Kidney (tissue), 14 donors: ENCODE results near the gene PGBD5. TPM values are rescaled to one million over a fixed set of nuclear protein-coding genes. Genes with fewer than 3 reads are reported as not detected.

ENCODE experiments used
- DNase-seq, 5 donors: peaks; one replicate each; pipeline ENCODE4 v3.0.0-alpha.2; 2013 to 2020
- FAIRE-seq: peaks from 2 replicates; lab custom pipeline; 2012; peaks lifted over from hg19 to GRCh38; lab: Jason Lieb, UNC
- H3K27ac ChIP-seq, 2 donors: one replicate each; pipeline ENCODE4 v1.7.0; 2013; ENCODE audit warnings: low read depth in 2 of 2, low read length in 2 of 2, inconsistent platforms in 1 of 2
- H3K27me3 ChIP-seq: one replicate; pipeline ENCODE4 v1.7.1; 2013; ENCODE audit warnings: low read length, inconsistent platforms; ENCODE audit not compliant: control insufficient read depth, insufficient read depth
- H3K36me3 ChIP-seq, 3 donors: one replicate each; pipeline versions ENCODE4 v1.7.0 to v1.7.1; 2013; ENCODE audit warnings: low read length in 3 of 3, control low read depth in 1 of 3, inconsistent platforms in 1 of 3; ENCODE audit not compliant: insufficient read depth in 3 of 3, control insufficient read depth in 2 of 3
- H3K4me1 ChIP-seq, 3 donors: one replicate each; pipeline versions ENCODE4 v1.7.0 to v1.7.1; 2013; ENCODE audit warnings: low read length in 3 of 3, inconsistent platforms in 1 of 3, low read depth in 1 of 3; ENCODE audit not compliant: control insufficient read depth in 2 of 3, insufficient read depth in 2 of 3
- H3K4me3 ChIP-seq, 3 donors: one replicate each; pipeline versions ENCODE4 v1.7.0 to v1.8.1; 2013; ENCODE audit warnings: low read length in 3 of 3, control low read depth in 1 of 3, inconsistent platforms in 1 of 3
- H3K9ac ChIP-seq, 3 donors: one replicate each; pipeline versions ENCODE4 v1.7.0 to v1.7.1; 2013; ENCODE audit warnings: low read length in 3 of 3, control low read depth in 1 of 3, inconsistent platforms in 1 of 3
- H3K9me3 ChIP-seq, 3 donors: one replicate each; pipeline versions ENCODE4 v1.7.0 to v1.7.1; 2013; ENCODE audit warnings: low read length in 3 of 3, control low read depth in 1 of 3, inconsistent platforms in 1 of 3; ENCODE audit not compliant: control insufficient read depth in 2 of 3, insufficient read depth in 1 of 3
- CTCF ChIP-seq: IDR thresholded peaks from 3 replicates; pipeline ENCODE4 v1.5.1; 2012; ENCODE audit warnings: mild to moderate bottlenecking, moderate library complexity, borderline replicate concordance; ENCODE audit not compliant: insufficient read depth; ENCODE audit errors: extremely low read depth
- intact Hi-C: fragments of 100-400 bp; cut with DNase I; formaldehyde crosslinking; loops from one replicate; pipeline ENCODE4 v1.11.1; 2022
- polyA plus RNA-seq: library from polyadenylated mRNA; stranded (reverse); fragments of 350-450 nt; fragmentation: Illumina TruSeq; extraction: RNeasy Lipid Tissue Mini Kit (QIAGEN cat#74804); gene quantifications from one replicate; pipeline ENCODE4 v1.2.3, GENCODE V29; 2014; ENCODE audit warnings: low read depth, low replicate concordance; ENCODE audit not compliant: insufficient read depth
- total RNA-seq: library from RNA; stranded (reverse); fragmentation: NEBNext Ultra II Directional; extraction: Animal tissue kit (Norgen Biotek cat#: 25700); gene quantifications from one replicate; pipeline ENCODE4 v1.2.1, GENCODE V29; 2021
- donor health status: control.
- donor health status: control.
- donor health status: control.
- donor health status: control.
- donor health status: control.
- donor health status: DM: yes; HTN: yes; CAD: no.
- donor health status: Normal renal cell carcinoma (clear cell type).

Gene PGBD5
- total and polyA plus RNA-seq, 2 donors from 2014 or later, result 2.0 to 3.7 TPM

- no peaks in the 10 kb centered on the region for H3K36me3 ChIP-seq
- intact Hi-C loops, result no loop called here
- H3K9me3 ChIP-seq, result no peaks in the 10 kb centered on the region
- H3K27me3 ChIP-seq, result no peaks in the 10 kb centered on the region
- no peak overlapping the region for H3K4me3 ChIP-seq
- FAIRE-seq (no peak), DNase-seq (peak in 1 of 5 donors; percentile 45)
- no peaks in the 10 kb centered on the region for H3K4me1 ChIP-seq
- H3K27ac ChIP-seq, result no peak overlapping the region
- no peak overlapping the region for H3K9ac ChIP-seq
- TF ChIP-seq CTCF, result no peak
Observed at GRCh38 chr1:230284891-230285290, 141.2 kb downstream of the PGBD5 start.

- FAIRE-seq, result no peak
- TF ChIP-seq CTCF, result no peak
- Histone ChIP-seq H3K9ac (no peak overlapping the region), H3K27me3 (no peaks in the 10 kb centered on the region), H3K27ac (no peak overlapping the region), H3K4me3 (no peak overlapping the region), H3K9me3 (no peaks in the 10 kb centered on the region), H3K36me3 (peaks cover 0 to 5% (median 0%) of the 10 kb centered on the region in 3 donors), H3K4me1 (no peaks in the 10 kb centered on the region)
- intact Hi-C loops, result no loop called here
- no peak for DNase-seq
Observed at GRCh38 chr1:230283678-230284077, 142.5 kb downstream of the PGBD5 start.

- Histone ChIP-seq H3K27me3 (no peaks in the 10 kb centered on the region), H3K4me3 (no peak overlapping the region), H3K36me3 (peaks cover 0 to 5% (median 5%) of the 10 kb centered on the region in 3 donors), H3K4me1 (no peaks in the 10 kb centered on the region), H3K9me3 (no peaks in the 10 kb centered on the region), H3K9ac (no peak overlapping the region), H3K27ac (no peak overlapping the region)
- intact Hi-C loops, result no loop called here
- DNase-seq (peak in 1 of 5 donors; percentile 27), FAIRE-seq (no peak)
- TF ChIP-seq CTCF, result no peak
Observed at GRCh38 chr1:230282157-230282556, 144.0 kb downstream of the PGBD5 start.

DNA sequence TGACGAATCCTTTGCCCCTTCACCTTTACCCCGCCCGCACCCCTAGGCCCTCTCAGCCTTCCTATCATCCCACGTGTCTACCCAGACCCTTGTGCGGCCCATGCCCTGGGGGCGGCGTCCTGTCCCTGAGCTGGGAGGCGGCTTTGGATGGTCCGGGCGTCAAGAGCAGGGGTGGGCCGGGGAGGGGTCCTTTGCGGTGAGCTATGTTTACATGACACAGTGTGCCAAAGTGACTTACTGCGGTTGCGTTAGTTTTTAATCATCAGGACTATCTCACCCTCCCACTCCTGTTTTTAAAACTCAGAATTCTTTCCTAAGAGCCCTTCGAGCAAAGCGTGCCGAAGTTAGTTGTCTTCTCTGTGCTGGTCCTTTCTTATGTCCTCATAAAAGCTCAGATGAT lies 144.6 kb downstream of the PGBD5 start:
- H3K36me3 ChIP-seq, result peaks cover 0 to 11% (median 5%) of the 10 kb centered on the region in 3 donors
- no peaks in the 10 kb centered on the region for H3K9me3 ChIP-seq
- H3K27ac ChIP-seq, result no peak overlapping the region
- no peak overlapping the region for H3K4me3 ChIP-seq
- no peaks in the 10 kb centered on the region for H3K27me3 ChIP-seq
- no peak for TF ChIP-seq CTCF
- no peak for FAIRE-seq
- peak in 1 of 5 donors; percentile 27 for DNase-seq
- no peak overlapping the region for H3K9ac ChIP-seq
- no peaks in the 10 kb centered on the region for H3K4me1 ChIP-seq
- intact Hi-C loops, result no loop called here
